OCI-LY3 (cell line): Measurements from ENCODE around the gene RNFT2.

Source experiments
- H2AFZ ChIP-seq: fragments of 200-600, 300-600 bp; shearing (Covaris generic); 2 replicates; pipeline ENCODE4 v1.6.0; 2014; ENCODE audit warnings: antibody characterized with exemption, low read depth, low read length
- H3K27ac ChIP-seq: fragments of 200-600, 300-600 bp; sonication (generic); 2 replicates; pipeline ENCODE4 v1.5.1; 2014; ENCODE audit warnings: mild to moderate bottlenecking, low read length, moderate library complexity, mixed read lengths
- H3K27me3 ChIP-seq: fragments of 200-600, 300-600 bp; sonication (generic); 2 replicates; pipeline ENCODE4 v1.6.1; 2014; ENCODE audit warnings: low read depth, low read length, mixed read lengths
- H3K36me3 ChIP-seq: fragments of 200-600, 300-600 bp; sonication (generic); replicated peaks from 2 replicates; pipeline ENCODE3; 2014; ENCODE audit warnings: low read depth, low read length, mixed read lengths
- H3K4me1 ChIP-seq: fragments of 300-600, 200-600 bp; sonication (generic); 2 replicates; pipeline ENCODE4 v1.6.1; 2014; ENCODE audit warnings: low read length, mixed read lengths
- H3K4me2 ChIP-seq: fragments of 200-600, 300-600 bp; sonication (generic); 2 replicates; pipeline ENCODE4 v1.6.1; 2014; ENCODE audit warnings: low read length, mixed read lengths
- H3K4me3 ChIP-seq: fragments of 300-600, 200-600 bp; sonication (generic); 2 replicates; pipeline ENCODE4 v1.5.1; 2014; ENCODE audit warnings: antibody characterized with exemption, mild to moderate bottlenecking, low read length, moderate library complexity
- H3K79me2 ChIP-seq: fragments of 300-600, 200-600 bp; shearing (Covaris generic); 2 replicates; pipeline ENCODE4 v1.6.1; 2014; ENCODE audit warnings: mild to moderate bottlenecking, low read length, mixed read lengths
- H3K9ac ChIP-seq: fragments of 300-600, 200-600 bp; shearing (Covaris generic); 2 replicates; pipeline ENCODE4 v1.6.0; 2014; ENCODE audit warnings: mild to moderate bottlenecking, low read length, moderate library complexity
- H3K9me3 ChIP-seq: fragments of 200-600, 300-600 bp; shearing (Covaris generic); 2 replicates; pipeline ENCODE4 v1.6.1; 2014; ENCODE audit warnings: low read length, mixed read lengths; ENCODE audit not compliant: insufficient read depth
- H4K20me1 ChIP-seq: fragments of 200-600, 300-600 bp; sonication (generic); 2 replicates; pipeline ENCODE4 v1.6.1; 2016; ENCODE audit warnings: low read length, mixed read lengths; ENCODE audit not compliant: insufficient read depth
- EZH2phosphoT487 ChIP-seq: fragments of 200-600 bp; shearing (Covaris generic); IDR thresholded peaks from 2 replicates; pipeline ENCODE4 v1.6.1; 2018; ENCODE audit warnings: antibody characterized with exemption, mixed run types, low read depth
- TF ChIP-seq, protein P1 (sequence below): fragments of 200-600, 300-600 bp; sonication (generic); IDR thresholded peaks from 2 replicates; pipeline ENCODE4 v1.5.1; 2014; ENCODE audit warnings: antibody characterized with exemption, low read length, low read depth

The RNFT2 gene

DNA sequence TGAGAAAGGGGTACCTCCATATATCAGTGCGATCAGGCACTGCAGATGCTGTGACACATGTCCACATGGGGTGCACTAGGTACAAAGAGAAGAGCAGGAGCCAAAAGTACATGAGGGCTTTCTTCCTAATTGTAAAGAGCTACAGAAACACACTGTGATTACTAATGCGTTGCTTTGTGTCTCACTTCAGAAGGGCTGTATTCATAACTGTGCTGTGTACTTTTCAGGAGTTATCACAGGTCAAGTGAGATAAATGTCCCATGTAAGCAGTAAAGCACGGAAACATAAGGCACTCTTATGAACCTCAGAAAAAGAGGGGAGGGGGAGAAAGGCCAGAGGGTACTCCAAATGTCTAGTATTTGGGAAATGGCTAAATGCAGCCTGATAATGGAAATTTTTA, 10.9 kb upstream of the RNFT2 start:
- Histone ChIP-seq H3K4me2 (no peak overlapping the region), H3K4me3 (no peak overlapping the region), H3K79me2 (peaks cover 34% of the 10 kb centered on the region), H3K27me3 (no peaks in the 10 kb centered on the region), H2AFZ (no peak overlapping the region), H3K9ac (no peak overlapping the region), H3K36me3 (peaks cover 3% of the 10 kb centered on the region), H4K20me1 (peaks cover 8% of the 10 kb centered on the region; the same call in 1 of the 2 replicates), H3K4me1 (no peaks in the 10 kb centered on the region), H3K27ac (no peak overlapping the region), H3K9me3 (no peaks in the 10 kb centered on the region)
- TF ChIP-seq, protein P1, sequence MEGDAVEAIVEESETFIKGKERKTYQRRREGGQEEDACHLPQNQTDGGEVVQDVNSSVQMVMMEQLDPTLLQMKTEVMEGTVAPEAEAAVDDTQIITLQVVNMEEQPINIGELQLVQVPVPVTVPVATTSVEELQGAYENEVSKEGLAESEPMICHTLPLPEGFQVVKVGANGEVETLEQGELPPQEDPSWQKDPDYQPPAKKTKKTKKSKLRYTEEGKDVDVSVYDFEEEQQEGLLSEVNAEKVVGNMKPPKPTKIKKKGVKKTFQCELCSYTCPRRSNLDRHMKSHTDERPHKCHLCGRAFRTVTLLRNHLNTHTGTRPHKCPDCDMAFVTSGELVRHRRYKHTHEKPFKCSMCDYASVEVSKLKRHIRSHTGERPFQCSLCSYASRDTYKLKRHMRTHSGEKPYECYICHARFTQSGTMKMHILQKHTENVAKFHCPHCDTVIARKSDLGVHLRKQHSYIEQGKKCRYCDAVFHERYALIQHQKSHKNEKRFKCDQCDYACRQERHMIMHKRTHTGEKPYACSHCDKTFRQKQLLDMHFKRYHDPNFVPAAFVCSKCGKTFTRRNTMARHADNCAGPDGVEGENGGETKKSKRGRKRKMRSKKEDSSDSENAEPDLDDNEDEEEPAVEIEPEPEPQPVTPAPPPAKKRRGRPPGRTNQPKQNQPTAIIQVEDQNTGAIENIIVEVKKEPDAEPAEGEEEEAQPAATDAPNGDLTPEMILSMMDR, result no peak
- TF ChIP-seq EZH2phosphoT487, result no peak

- Histone ChIP-seq H3K36me3 (no peaks in the 10 kb centered on the region), H3K27ac (no peak overlapping the region), H3K9ac (no peak overlapping the region), H3K4me1 (no peaks in the 10 kb centered on the region), H3K4me3 (no peak overlapping the region), H3K4me2 (no peak overlapping the region), H3K9me3 (no peaks in the 10 kb centered on the region), H2AFZ (no peak overlapping the region), H3K79me2 (peaks cover 37% of the 10 kb centered on the region), H3K27me3 (no peaks in the 10 kb centered on the region), H4K20me1 (peaks cover 8% of the 10 kb centered on the region; the same call in 1 of the 2 replicates)
- TF ChIP-seq, protein P1, result no peak
- no peak for TF ChIP-seq EZH2phosphoT487
Measured at GRCh38 chr12:116727891-116728290, 10.2 kb upstream of the RNFT2 start.

- no peak for TF ChIP-seq EZH2phosphoT487
- TF ChIP-seq, protein P1, result no peak
- H4K20me1 ChIP-seq, result peaks cover 8% of the 10 kb centered on the region
- no peak overlapping the region for H3K4me3 ChIP-seq
- H3K27ac ChIP-seq, result no peak overlapping the region
- no peak overlapping the region for H3K9ac ChIP-seq
- H3K36me3 ChIP-seq, result no peaks in the 10 kb centered on the region
- no peaks in the 10 kb centered on the region for H3K9me3 ChIP-seq
- H3K79me2 ChIP-seq, result peaks cover 39% of the 10 kb centered on the region
- H3K27me3 ChIP-seq, result no peaks in the 10 kb centered on the region
- no peak overlapping the region for H2AFZ ChIP-seq
- no peak overlapping the region for H3K4me2 ChIP-seq
- peaks cover 8% of the 10 kb centered on the region for H3K4me1 ChIP-seq
Measured at GRCh38 chr12:116731801-116732200, 6.3 kb upstream of the RNFT2 start.

DNA sequence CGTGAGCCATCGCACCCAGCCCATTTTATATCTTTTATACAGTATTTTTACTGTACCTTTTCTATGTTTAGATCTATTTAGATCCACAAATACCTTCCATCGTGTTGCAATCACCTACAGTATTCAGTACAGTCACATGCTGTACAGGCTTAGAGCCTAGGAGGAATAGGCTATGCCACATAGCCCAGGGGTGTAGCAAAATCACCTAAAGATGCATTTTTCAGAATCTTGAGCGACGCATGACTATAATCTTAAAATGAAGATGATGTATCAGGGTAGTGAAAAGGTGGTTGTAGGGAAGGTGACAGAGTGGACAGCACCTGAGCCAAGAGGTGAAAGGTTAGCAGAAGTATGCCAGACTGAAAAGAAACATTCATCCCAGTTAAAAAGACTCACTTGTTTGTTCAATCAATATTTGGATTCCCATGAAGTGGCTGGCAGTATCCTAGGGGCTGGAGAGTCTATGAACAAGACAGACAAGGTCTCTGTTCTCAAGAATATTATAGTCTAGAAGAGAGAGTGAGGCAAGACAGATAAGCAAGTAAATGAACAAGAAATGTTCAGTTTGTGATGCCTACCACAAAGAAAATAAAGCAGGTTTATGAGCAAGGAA, 3.9 kb upstream of the RNFT2 start:
- Histone ChIP-seq H3K27ac (no peak overlapping the region), H4K20me1 (peaks cover 2% of the 10 kb centered on the region; the same call in 1 of the 2 replicates), H3K27me3 (no peaks in the 10 kb centered on the region), H3K4me3 (no peak overlapping the region), H2AFZ (no peak overlapping the region), H3K36me3 (no peaks in the 10 kb centered on the region), H3K4me2 (no peak overlapping the region), H3K79me2 (peaks cover 48% of the 10 kb centered on the region), H3K9ac (no peak overlapping the region), H3K4me1 (peaks cover 16% of the 10 kb centered on the region), H3K9me3 (no peaks in the 10 kb centered on the region)
- TF ChIP-seq, protein P1, result no peak
- TF ChIP-seq EZH2phosphoT487, result no peak
